Stimulated activated naive CD8-positive, alpha-beta T cell treated with anti-CD3 and anti-CD28 coated beads, Interleukin-15, Interleukin-2, amounts not matched to agents 100 U/mL and 50 U/mL, for 24 hours (primary cell): Measurements from ENCODE around the gene TECPR2.
"Not testable (repeated sequence)": the region's sequence is repeated elsewhere in the genome, so short reads cannot be mapped to it uniquely, and the experiment has no call there.

Source experiments
- ATAC-seq: fragments of 150-1000 bp; cut with Tn5 transposase; one replicate; pipeline ENCODE4 v1.10.0; 2021
- DNase-seq: peaks from one replicate; pipeline ENCODE4 v3.0.0; 2021

Gene TECPR2

DNA sequence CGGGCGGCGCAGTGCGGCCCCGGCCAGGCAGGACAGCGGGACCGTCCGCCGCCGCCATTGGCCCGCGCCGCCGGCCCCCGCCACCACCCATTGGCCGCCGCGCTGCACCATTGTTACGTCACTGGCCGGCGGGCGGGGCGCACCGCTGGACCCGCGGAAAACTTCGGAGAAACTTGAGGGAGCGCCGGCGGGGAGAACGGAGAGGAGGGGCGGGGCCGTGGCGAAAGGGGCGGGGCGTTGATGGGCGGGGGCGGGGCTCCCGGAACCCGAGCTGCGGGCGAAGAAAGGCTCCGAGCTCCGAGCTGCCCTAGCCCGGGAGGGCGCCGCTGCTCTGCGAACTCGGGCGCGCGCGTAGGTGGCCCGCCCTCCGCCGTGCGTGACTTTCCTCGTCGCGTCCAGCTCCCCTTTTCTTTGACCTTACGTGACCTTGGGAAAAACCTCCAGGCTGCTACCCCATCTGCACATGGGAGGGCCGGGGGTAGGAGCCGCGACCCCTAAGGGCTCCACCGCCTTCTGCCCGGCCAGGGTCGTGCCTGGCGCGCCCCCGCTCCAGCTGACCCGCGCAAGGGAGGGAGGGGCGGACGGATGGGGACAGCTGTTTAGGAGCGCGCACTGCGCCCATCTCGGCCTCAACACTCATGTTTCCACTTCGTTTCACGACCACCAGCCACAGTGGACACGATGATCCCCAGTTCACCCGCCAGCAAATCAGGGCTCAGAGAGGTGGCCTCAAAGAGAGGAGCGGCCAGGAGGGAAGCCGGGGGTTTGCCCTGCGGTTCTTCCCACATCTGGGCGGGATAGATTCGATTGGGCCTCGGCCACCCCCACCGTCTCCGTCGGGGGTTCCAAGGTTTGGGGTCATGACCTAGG is 147.2 kb downstream of the TECPR2 start, which contains the start of gene ANKRD9:
ANKRD9 (minus strand) TSS at position 31 of the 870 bp plus-strand sequence. CDS start 1,887 bp downstream, outside the sequence.
- DNase-seq (peak; percentile 96), ATAC-seq (peak; percentile 88)

GRCh38 chr14:102510616-102511520 is 148.1 kb downstream of the TECPR2 start:
- no peak for ATAC-seq
- DNase-seq: peak; percentile 49

DNA sequence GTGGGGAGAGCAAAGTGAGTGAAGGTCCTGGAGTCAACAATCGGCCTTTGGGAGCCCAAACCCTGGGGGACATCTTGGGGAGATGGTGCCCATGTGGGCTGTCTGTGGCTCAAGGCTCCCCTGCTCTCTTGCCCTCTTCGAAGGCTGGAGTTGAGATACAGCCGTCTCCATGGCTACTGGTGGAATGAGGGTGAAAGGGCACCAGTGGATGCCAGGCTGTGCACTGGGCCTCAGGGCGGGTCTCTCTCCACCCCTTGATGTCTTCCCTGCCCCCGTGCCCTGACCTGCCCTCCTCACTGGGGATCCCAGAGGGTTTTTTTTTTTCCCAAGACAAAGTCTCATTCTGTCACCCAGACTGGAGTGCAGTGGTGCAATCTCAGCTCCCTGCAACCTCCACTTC is 148.8 kb downstream of the TECPR2 start:
- DNase-seq (no peak), ATAC-seq (no peak)

- DNase-seq: no peak
- ATAC-seq: no peak
Observed at GRCh38 chr14:102512793-102513300, 150.1 kb downstream of the TECPR2 start.

GRCh38 chr14:102513899-102514772 is 151.4 kb downstream of the TECPR2 start:
- ATAC-seq: no peak
- no peak for DNase-seq

GRCh38 chr14:102514987-102515733 is 152.4 kb downstream of the TECPR2 start:
- ATAC-seq: no peak
- DNase-seq: no peak

- DNase-seq (peak; percentile 79), ATAC-seq (peak; percentile 77)
Observed at GRCh38 chr14:102516531-102517391, 154.0 kb downstream of the TECPR2 start.

- no peak for ATAC-seq
- no peak for DNase-seq
Observed at GRCh38 chr14:102517392-102518062, 154.8 kb downstream of the TECPR2 start.

DNA sequence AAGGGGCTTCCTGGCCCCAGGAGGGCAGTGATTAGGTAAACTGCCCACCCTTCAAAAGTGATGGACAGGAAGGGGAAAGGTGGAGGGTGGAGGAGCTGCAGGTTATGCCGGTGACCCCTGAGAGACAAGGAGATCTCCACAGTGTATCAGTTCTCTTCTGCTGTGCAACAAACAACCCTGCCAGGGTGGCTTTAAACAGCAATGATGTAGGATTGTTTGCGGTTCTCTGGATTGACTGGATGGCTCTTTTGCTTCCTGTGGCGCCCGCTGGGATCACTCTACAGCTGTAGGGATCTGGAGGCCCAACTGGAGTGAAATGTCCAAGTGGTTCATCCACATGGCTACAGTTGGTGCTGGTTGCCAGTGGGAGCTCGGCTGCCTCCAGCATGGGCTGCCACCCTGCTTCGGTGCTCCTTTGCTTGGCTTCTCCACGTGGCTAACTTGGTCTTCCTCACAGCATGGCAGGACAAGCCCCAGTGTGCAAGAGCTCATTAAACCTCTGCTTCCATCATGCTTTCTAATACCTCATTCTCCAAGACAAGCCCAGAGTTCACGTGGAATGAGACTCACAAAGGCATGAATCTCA is 155.4 kb downstream of the TECPR2 start:
- ATAC-seq: no peak
- DNase-seq: no peak

DNA sequence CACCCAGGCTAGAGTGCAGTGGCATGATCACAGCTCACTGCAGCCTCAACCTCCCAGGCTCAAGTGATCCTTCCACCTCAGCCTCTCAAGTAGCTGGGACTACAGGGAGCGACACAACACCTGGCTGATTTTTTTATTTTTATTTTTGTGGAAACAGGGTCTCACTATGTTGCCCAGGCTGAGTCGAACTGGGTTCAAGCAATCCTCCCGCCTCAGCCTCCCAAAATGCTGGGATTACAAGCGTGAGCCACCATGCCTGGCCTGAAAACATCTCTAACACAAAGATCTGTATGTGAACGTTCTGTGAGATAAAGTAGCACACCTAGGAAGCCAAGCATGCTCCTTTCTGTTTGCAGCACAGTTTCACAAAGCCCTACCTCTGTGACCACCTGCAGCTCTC is 157.0 kb downstream of the TECPR2 start:
- ATAC-seq, DNase-seq: not testable (repeated sequence)

DNA sequence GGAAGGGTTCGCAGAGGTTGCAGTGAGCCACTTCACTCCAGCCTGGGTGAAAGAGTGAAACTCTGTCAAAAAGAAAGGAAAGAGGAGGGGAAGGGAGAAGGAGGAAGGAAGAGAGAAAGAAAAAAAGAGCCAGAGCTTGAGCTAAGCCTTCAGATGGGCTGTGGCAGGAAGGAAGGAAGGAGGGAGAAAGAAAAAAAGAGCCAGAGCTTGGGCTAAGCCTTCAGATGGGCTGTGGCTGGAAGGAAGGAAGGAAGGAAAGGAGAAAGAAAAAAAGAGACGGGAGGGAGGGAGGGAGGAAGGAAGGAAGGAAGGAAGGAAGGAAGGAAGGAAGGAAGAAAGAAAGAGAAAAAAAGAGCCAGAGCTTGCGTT is 160.4 kb downstream of the TECPR2 start:
- ATAC-seq (no peak), DNase-seq (no peak)

- ATAC-seq (no peak), DNase-seq (no peak)
Observed at GRCh38 chr14:102523569-102524450, 161.1 kb downstream of the TECPR2 start.

DNA sequence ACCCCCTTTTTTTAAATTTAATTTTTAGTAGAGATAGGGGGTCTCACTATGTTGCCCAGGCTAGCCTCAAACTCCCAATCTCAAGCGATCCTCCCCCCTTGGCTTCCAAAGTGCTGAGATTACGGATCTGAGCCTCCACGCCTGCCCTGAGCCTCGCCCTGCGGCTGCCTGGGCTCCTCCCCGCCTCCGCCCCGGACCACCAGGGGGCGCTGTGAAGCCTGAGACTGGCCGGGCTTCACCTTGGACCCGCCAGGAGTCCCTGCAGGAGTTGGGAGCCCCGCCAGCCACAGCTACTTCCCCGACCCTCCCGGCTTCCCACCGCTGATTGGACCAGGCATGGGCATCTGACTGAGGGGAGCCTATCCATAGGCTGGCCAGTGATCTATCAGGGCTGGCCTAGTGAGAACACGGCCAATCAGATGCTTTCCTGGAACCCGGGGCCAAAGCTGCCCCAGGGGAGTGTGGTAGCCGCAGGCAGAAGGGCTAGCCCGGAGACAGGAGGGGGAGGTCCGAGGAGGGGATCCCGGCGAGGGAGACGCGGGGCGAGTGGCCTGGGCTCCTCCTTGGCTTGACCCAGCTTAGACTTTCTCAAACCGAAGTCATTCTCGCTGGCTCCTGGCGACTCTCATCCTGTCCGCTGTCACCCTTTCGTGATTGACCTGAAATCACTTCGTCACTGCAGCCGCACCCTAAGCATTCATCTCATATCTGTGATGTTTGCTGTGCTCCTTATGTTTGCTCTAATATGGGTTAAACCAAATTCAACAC is 161.9 kb downstream of the TECPR2 start:
- DNase-seq (peak; percentile 99), ATAC-seq (peak; percentile 100)

DNA sequence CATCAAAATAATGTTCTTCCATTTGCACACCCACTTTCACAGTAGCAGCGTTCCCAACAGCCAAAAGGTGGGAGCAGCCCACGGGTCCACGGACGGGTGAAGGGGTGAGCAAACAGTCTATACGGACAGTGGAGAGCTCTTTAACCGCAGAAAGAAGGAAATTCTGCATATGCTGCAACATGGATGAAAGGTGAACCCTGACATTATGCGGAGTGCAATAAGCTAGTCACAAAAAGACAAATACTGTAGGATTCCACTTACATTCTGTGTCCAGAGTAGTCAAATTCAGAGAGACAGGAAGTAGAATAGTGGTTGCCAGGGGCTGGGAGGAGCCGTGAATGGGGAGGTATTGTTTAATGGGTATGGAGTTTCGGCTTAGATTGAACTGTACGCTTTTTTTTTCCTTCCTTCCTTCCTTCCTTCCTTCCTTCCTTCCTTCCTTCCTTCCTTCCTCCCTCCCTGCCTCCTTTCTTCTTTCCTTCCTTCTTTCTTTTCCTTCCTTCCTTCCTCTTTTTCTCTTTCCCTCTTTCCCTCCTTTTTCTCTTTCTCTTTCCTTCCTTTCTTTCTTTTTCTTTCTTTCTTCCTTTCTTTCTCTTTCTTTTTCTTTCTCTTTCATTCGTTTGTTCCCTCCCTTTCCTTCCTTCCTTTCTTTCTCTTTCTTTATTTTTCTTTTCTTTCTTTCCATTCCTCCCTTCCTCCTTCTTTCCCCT is 162.6 kb downstream of the TECPR2 start:
- DNase-seq (no peak), ATAC-seq (no peak)

GRCh38 chr14:102525929-102526497 is 163.3 kb downstream of the TECPR2 start:
- no peak for DNase-seq

More at GRCh38 chr14:102525929-102526497, 163.3 kb downstream of the TECPR2 start:
- ATAC-seq: no peak
